DND-41 (cell line): ENCODE measurements around the gene RPL41.

Source experiments
- CTCF ChIP-seq: IDR thresholded peaks from 2 replicates; pipeline ENCODE4 v1.5.1; 2012; ENCODE audit warnings: borderline replicate concordance, low read length, moderate library complexity, mild to moderate bottlenecking; ENCODE audit not compliant: poor library complexity, severe bottlenecking; ENCODE audit errors: extremely low read depth
- EZH2 ChIP-seq: IDR thresholded peaks from 3 replicates; pipeline ENCODE4 v1.6.1; 2012; ENCODE audit warnings: borderline replicate concordance, low read depth, mild to moderate bottlenecking, moderate library complexity, low read length, inconsistent platforms; ENCODE audit not compliant: severe bottlenecking

DNA sequence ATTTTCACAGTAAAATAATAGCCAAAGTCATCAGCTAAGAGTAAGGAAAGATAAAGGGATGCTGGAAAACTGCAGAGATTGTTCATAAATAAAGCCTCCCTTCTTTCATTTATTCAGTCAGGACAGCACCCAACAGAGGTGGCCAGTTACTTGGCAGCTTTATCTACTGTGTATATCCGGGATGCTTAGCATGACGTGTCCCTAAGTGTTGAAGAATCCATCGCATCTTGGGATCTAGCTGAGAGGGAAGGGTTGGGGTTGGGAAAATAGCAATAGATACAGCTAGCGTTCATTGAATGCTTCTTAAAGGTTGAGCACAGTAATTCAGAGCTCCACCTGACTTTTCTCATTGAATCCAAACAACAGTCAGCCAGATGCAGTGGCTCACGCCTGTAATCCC lies 42.0 kb upstream of the RPL41 start:
- TF ChIP-seq CTCF: no peak
- no peak for TF ChIP-seq EZH2
